K562 (cell line): Measurements from ENCODE around the gene MAP4K4. TPM values are rescaled to one million over a fixed set of nuclear protein-coding genes. Genes with fewer than 3 reads are reported as not detected.

Experiments
- ATAC-seq: fragments of 200-7000 bp; cut with Tn5 transposase; 3 replicates; pipeline ENCODE4 v1.9.1; 2020; ENCODE audit warnings: moderate library complexity
- BruUV-seq: library from RNA; stranded (reverse); fragments of 400-500 nt; replicated peaks from 2 replicates; lab custom pipeline; 2021; lab: Mats Ljungman, UMichigan
- CTCF ChIA-PET: fragments of 300-600 bp; formaldehyde crosslinking; extraction: SDS; loops from one replicate; lab custom pipeline; 2021; ENCODE audit warnings: low intra/inter-chr PET ratio; lab: Yijun Ruan, JAX
- POLR2A ChIA-PET: fragments of 300-600, 350-650 bp; sonication (Branson Sonifier 250); formaldehyde crosslinking; extraction: SDS; loops from one replicate; lab custom pipeline; 2021; ENCODE audit warnings: antibody characterized with exemption, inconsistent platforms; lab: Yijun Ruan, JAX
- DNase-seq, 4 experiments: peaks; one replicate each; pipeline versions ENCODE4 v3.0.0 to v3.0.0-alpha.2; 2011 to 2018; ENCODE audit warnings: low spot score in 3 of 4, mixed read lengths in 3 of 4; ENCODE audit errors: extremely low read depth in 1 of 4
- FAIRE-seq: peaks from 2 replicates; lab custom pipeline; 2011; peaks lifted over from hg19 to GRCh38; lab: Jason Lieb, UNC
- H2AFZ ChIP-seq: 2 replicates; pipeline ENCODE4 v1.6.0; 2011; ENCODE audit warnings: low read depth, low read length, control low read depth, inconsistent platforms
- H3K27ac ChIP-seq: fragments of 200-600 bp; 3 replicates; pipeline ENCODE4 v1.8.0; 2011; ENCODE audit warnings: low read depth, mild to moderate bottlenecking, control low read depth, inconsistent platforms, low read length, moderate library complexity, mixed read lengths; ENCODE audit errors: extremely low read depth
- H3K27me3 ChIP-seq, 2 experiments: fragments of 300-600 bp in 1 of 2; 2 replicates in 1 of 2; 3 replicates in 1 of 2; pipeline versions ENCODE4 v1.6.0 to v1.8.0; 2011; ENCODE audit warnings: inconsistent platforms in 2 of 2, low read length in 2 of 2, mild to moderate bottlenecking in 1 of 2, mixed read lengths in 1 of 2, moderate library complexity in 1 of 2; ENCODE audit not compliant: control insufficient read depth in 2 of 2, insufficient read depth in 2 of 2
- H3K36me3 ChIP-seq: fragments of 300-600 bp; 3 replicates; pipeline ENCODE4 v1.8.0; 2011; ENCODE audit warnings: mild to moderate bottlenecking, low read length, inconsistent platforms; ENCODE audit not compliant: control insufficient read depth, insufficient read depth
- H3K4me1 ChIP-seq, 2 experiments: fragments of 200-600 bp in 1 of 2; replicated peaks in 1 of 2; 2 replicates in 1 of 2; 3 replicates in 1 of 2; pipeline versions ENCODE4 v1.5.1 to v1.8.0; 2011; ENCODE audit warnings: inconsistent platforms in 2 of 2, low read length in 2 of 2, mild to moderate bottlenecking in 1 of 2, mixed read lengths in 1 of 2, moderate library complexity in 1 of 2; ENCODE audit not compliant: control insufficient read depth in 2 of 2, insufficient read depth in 2 of 2
- H3K4me2 ChIP-seq: 2 replicates; pipeline ENCODE4 v1.6.1; 2011; ENCODE audit warnings: low read length, control low read depth, inconsistent platforms, mixed read lengths; ENCODE audit not compliant: insufficient read depth
- H3K4me3 ChIP-seq: fragments of 200-600 bp; sonication (generic), shearing (Covaris generic); 2 replicates; pipeline ENCODE4 v1.5.1; 2016; ENCODE audit warnings: control low read depth, inconsistent platforms
- H3K79me2 ChIP-seq: fragments of 200-600 bp; 3 replicates; pipeline ENCODE4 v1.8.0; 2011; ENCODE audit warnings: low read length, inconsistent platforms; ENCODE audit not compliant: control insufficient read depth, insufficient read depth
- H3K9ac ChIP-seq, 2 experiments: 2 replicates each; pipeline versions ENCODE4 v1.6.0 to v1.6.1; 2011; ENCODE audit warnings: low read depth in 2 of 2, low read length in 2 of 2, control low read depth in 1 of 2, inconsistent platforms in 1 of 2, mild to moderate bottlenecking in 1 of 2, mixed read lengths in 1 of 2; ENCODE audit not compliant: insufficient read depth in 1 of 2
- H3K9me1 ChIP-seq: one replicate; pipeline ENCODE4 v1.6.0; 2011; ENCODE audit warnings: inconsistent platforms, mild to moderate bottlenecking, low read length, moderate library complexity; ENCODE audit not compliant: control insufficient read depth, insufficient read depth
- H3K9me3 ChIP-seq: replicated peaks from 2 replicates; pipeline ENCODE4 v1.5.1; 2011; ENCODE audit warnings: low read depth, low read length, inconsistent platforms; ENCODE audit not compliant: control insufficient read depth, insufficient read depth
- H4K20me1 ChIP-seq: replicated peaks from 2 replicates; pipeline ENCODE4 v1.6.1; 2011; ENCODE audit warnings: low read length, inconsistent platforms, mixed read lengths; ENCODE audit not compliant: control insufficient read depth, insufficient read depth
- EP300 ChIP-seq: IDR thresholded peaks from 2 replicates; pipeline ENCODE4 v1.6.1; 2012; ENCODE audit warnings: low read length, improper control_type of control experiment
- ETV5 ChIP-seq: sonication (generic); formaldehyde crosslinking; IDR thresholded peaks from 2 replicates; pipeline ENCODE4 v1.4.0; 2020; ENCODE audit warnings: low read depth, mild to moderate bottlenecking, missing genetic modification reagents
- EWSR1 ChIP-seq: fragments of 450-650 bp; IDR thresholded peaks from 2 replicates; pipeline ENCODE4 v1.6.1; 2018; ENCODE audit warnings: borderline replicate concordance, mild to moderate bottlenecking, low read depth, moderate library complexity; ENCODE audit not compliant: partially characterized antibody
- FUS ChIP-seq: fragments of 200-400 bp; formaldehyde crosslinking; optimal IDR thresholded peaks from 2 replicates; pipeline ENCODE3; 2017; ENCODE audit warnings: low read depth, low read length
- MEF2A ChIP-seq: IDR thresholded peaks from 2 replicates; pipeline ENCODE4 v1.6.1; 2011; ENCODE audit warnings: low read depth, mild to moderate bottlenecking, low read length, moderate library complexity; ENCODE audit not compliant: control insufficient read depth
- PHB ChIP-seq: fragments of 250-450 bp; sonication (Bioruptor Pico); IDR thresholded peaks from 2 replicates; pipeline ENCODE4 v1.5.0; 2021
- PYGO2 ChIP-seq: fragments of 450-650 bp; IDR thresholded peaks from 2 replicates; pipeline ENCODE4 v1.6.1; 2016; ENCODE audit warnings: mild to moderate bottlenecking, missing genetic modification characterization, moderate library complexity, missing compliant biosample characterization
- ZNF75A ChIP-seq: fragments of 450-650 bp; formaldehyde crosslinking; IDR thresholded peaks from 2 replicates; pipeline ENCODE4 v1.4.0; 2020; ENCODE audit warnings: mild to moderate bottlenecking
- whole genome bisulfite sequencing: fragments of 100-300 bp; shearing (Covaris generic); methylation state at CpG from one replicate; pipeline ENCODE4 v1.1.6; 2016; ENCODE audit warnings: low coverage, mixed read lengths; ENCODE audit not compliant: insufficient coverage; ENCODE audit errors: missing lambda C conversion rate; 5-methylcytosine and 5-hydroxymethylcytosine counted together
- in situ Hi-C: fragments of 300-500 bp; cut with MboI; formaldehyde crosslinking; loops from 4 replicates; pipeline ENCODE4 v1.15.0; 2018; ENCODE audit warnings: inconsistent platforms, mixed read lengths
- intact Hi-C: fragments of 100-400 bp; cut with micrococcal nuclease; formaldehyde crosslinking; loops from 2 replicates; pipeline ENCODE4 v1.14.2; 2022
- polyA plus RNA-seq, 8 experiments: library from polyadenylated mRNA; depleted of rRNA in 4 of 8; stranded (reverse) in 5 of 8; unstranded in 3 of 8; fragments of >200 nt; fragmentation: Nextera tagmentation in 2 of 8; fragmentation: Illumina TruSeq in 1 of 8; extraction: Ambion mirVana in 2 of 8; extraction: Trizol in 1 of 8; gene quantifications; 2 replicates each; pipeline versions ENCODE4 v1.2.1 to v1.2.3, GENCODE V29; 2011 to 2014; ENCODE audit warnings: inconsistent platforms in 1 of 8, missing spikeins in 1 of 8
- total RNA-seq, 7 experiments: library from RNA; depleted of rRNA in 6 of 7; stranded (reverse); fragments of >200 nt in 6 of 7; fragmentation: Illumina TruSeq in 2 of 7; extraction: Trizol in 2 of 7; gene quantifications; 2 replicates each; pipeline versions ENCODE4 v1.2.1 to v1.2.3, GENCODE V29; 2011 to 2021; ENCODE audit warnings: low replicate concordance in 1 of 7
- TF ChIP-seq, protein P1 (sequence below): sonication (generic); formaldehyde crosslinking; IDR thresholded peaks from 2 replicates; pipeline ENCODE4 v1.8.0; 2022; ENCODE audit warnings: mild to moderate bottlenecking, missing genetic modification reagents

Gene MAP4K4
- total and polyA plus RNA-seq, 9 of the 15 experiments (the other 6 are each of a cell fraction or from before 2014, with no cell fraction given): 7.6 to 76.4 (median 50.6) TPM

GRCh38 chr2:101720732-101721131 is 23.2 kb downstream of the MAP4K4 start:
- H3K27ac ChIP-seq: no peak overlapping the region
- H3K79me2 ChIP-seq: peaks cover 77% of the 10 kb centered on the region
- ATAC-seq (no peak), FAIRE-seq (peak; percentile 48), DNase-seq (no peak)
- peaks cover 12% of the 10 kb centered on the region for H4K20me1 ChIP-seq
- no peaks in the 10 kb centered on the region for H3K27me3 ChIP-seq
- H3K4me1 ChIP-seq: peaks cover 3 to 4% of the 10 kb centered on the region in 2 experiments; a peak in 3 of 5 replicates
- no peak overlapping the region for H3K9ac ChIP-seq
- in situ Hi-C loops (no loop called here), intact Hi-C loops (loop anchor here (10.0 kb wide), 2 partner anchors 206 to 306 kb away; no protein-coding TSS in a partner anchor)
- WGBS: 94% methylated on average over 1 of the region's 1 CpG
- CTCF ChIA-PET: no interaction called here
- H2AFZ ChIP-seq: no peak overlapping the region
- H3K9me3 ChIP-seq: no peaks in the 10 kb centered on the region
- H3K36me3 ChIP-seq: no peaks in the 10 kb centered on the region
- no peaks in the 10 kb centered on the region for H3K9me1 ChIP-seq
- POLR2A ChIA-PET: interaction anchor here (1.2 kb wide), 1 partner anchor 20 kb away, joined by 3 read pairs; no protein-coding TSS in a partner anchor
- H3K4me3 ChIP-seq: no peak overlapping the region
- BruUV-seq: no TSS peak
- TF ChIP-seq PYGO2 (tag): no peak
- TF ChIP-seq, protein P1, sequence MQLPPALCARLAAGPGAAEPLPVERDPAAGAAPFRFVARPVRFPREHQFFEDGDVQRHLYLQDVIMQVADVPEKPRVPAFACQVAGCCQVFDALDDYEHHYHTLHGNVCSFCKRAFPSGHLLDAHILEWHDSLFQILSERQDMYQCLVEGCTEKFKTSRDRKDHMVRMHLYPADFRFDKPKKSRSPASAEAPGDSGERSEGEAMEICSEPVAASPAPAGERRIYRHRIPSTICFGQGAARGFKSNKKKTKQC: no peak
- no peak for TF ChIP-seq FUS
- TF ChIP-seq PHB (CRISPR knock-in tag): no peak
- no peak for TF ChIP-seq ETV5 (CRISPR knock-in tag)
- TF ChIP-seq MEF2A: no peak
- TF ChIP-seq EWSR1: no peak
- no peak for TF ChIP-seq EP300
- no peak for TF ChIP-seq ZNF75A (CRISPR knock-in tag)
- no peak overlapping the region for H3K4me2 ChIP-seq
